HEK293 (cell line): ENCODE results near the gene XPOT.

Experiments used
- CTCF ChIA-PET: fragments of 350-600 bp; formaldehyde crosslinking; extraction: SDS; loops from one replicate; lab custom pipeline; 2021; ENCODE audit warnings: antibody characterized with exemption; lab: Yijun Ruan, JAX
- POLR2A ChIA-PET: fragments of 300-600 bp; formaldehyde crosslinking; extraction: SDS; loops from one replicate; lab custom pipeline; 2020; ENCODE audit warnings: antibody characterized with exemption, inconsistent platforms; lab: Yijun Ruan, JAX
- H3K27ac ChIP-seq: fragments of 200-500 bp; sonication (Bioruptor generic); 2 replicates; pipeline ENCODE4 v1.5.1; 2014; ENCODE audit warnings: low read depth, low read length, control low read depth, inconsistent platforms; ENCODE audit errors: extremely low read depth
- H3K36me3 ChIP-seq, 2 experiments: fragments of 200-500 bp in 1 of 2; sonication (Bioruptor generic) in 1 of 2; 1 replicate in 1 of 2; 2 replicates in 1 of 2; pipeline ENCODE4 v1.5.1; 2014 to 2017; ENCODE audit warnings: inconsistent platforms in 2 of 2, low read length in 2 of 2; ENCODE audit not compliant: control insufficient read depth in 2 of 2, insufficient read depth in 1 of 2
- H3K4me1 ChIP-seq: fragments of 200-500 bp; sonication (Bioruptor generic); 2 replicates; pipeline ENCODE4 v1.5.1; 2014; ENCODE audit warnings: mild to moderate bottlenecking, low read length, inconsistent platforms; ENCODE audit not compliant: control insufficient read depth, insufficient read depth
- H3K4me3 ChIP-seq: 2 replicates; pipeline ENCODE4 v1.5.1; 2011; ENCODE audit warnings: low read depth, mild to moderate bottlenecking, control low read depth, low read length, moderate library complexity
- H3K9me3 ChIP-seq: fragments of 200-500 bp; sonication (Bioruptor generic); 2 replicates; pipeline ENCODE4 v1.5.1; 2014; ENCODE audit warnings: low read depth, low read length, inconsistent platforms; ENCODE audit not compliant: control insufficient read depth, insufficient read depth
- BCL6B ChIP-seq: fragments of 450-650 bp; formaldehyde crosslinking; IDR thresholded peaks from 2 replicates; pipeline ENCODE4 v1.5.1; 2017; ENCODE audit warnings: missing biosample characterization, missing genetic modification characterization
- HIC1 ChIP-seq: fragments of 450-650 bp; formaldehyde crosslinking; IDR thresholded peaks from 2 replicates; pipeline ENCODE4 v1.5.1; 2016; ENCODE audit warnings: missing biosample characterization, missing genetic modification characterization
- HOXD13 ChIP-seq: sonication (generic); formaldehyde crosslinking; IDR thresholded peaks from 2 replicates; pipeline ENCODE4 v1.8.0; 2022; ENCODE audit warnings: missing genetic modification reagents, borderline replicate concordance
- KLF16 ChIP-seq: fragments of 450-650 bp; formaldehyde crosslinking; IDR thresholded peaks from 2 replicates; pipeline ENCODE4 v1.5.1; 2017; ENCODE audit warnings: missing biosample characterization, missing genetic modification characterization
- KLF7 ChIP-seq: fragments of 450-650 bp; formaldehyde crosslinking; IDR thresholded peaks from 2 replicates; pipeline ENCODE4 v1.5.1; 2016; ENCODE audit warnings: missing biosample characterization, missing genetic modification characterization, borderline replicate concordance
- PRDM4 ChIP-seq: fragments of 450-650 bp; formaldehyde crosslinking; IDR thresholded peaks from 2 replicates; pipeline ENCODE4 v1.5.1; 2017; ENCODE audit warnings: missing biosample characterization, missing genetic modification characterization
- SP7 ChIP-seq: fragments of 450-650 bp; formaldehyde crosslinking; IDR thresholded peaks from 2 replicates; pipeline ENCODE4 v1.5.1; 2016; ENCODE audit warnings: missing biosample characterization, missing genetic modification characterization
- YY1 ChIP-seq: fragments of 450-650 bp; formaldehyde crosslinking; IDR thresholded peaks from 2 replicates; pipeline ENCODE4 v1.5.1; 2018; ENCODE audit warnings: missing biosample characterization, missing genetic modification characterization
- ZBTB11 ChIP-seq: fragments of 450-650 bp; formaldehyde crosslinking; conservative IDR thresholded peaks from 2 replicates; pipeline ENCODE4 v1.5.1; 2016; ENCODE audit warnings: low read depth, missing biosample characterization, missing genetic modification characterization
- ZBTB20 ChIP-seq: fragments of 450-650 bp; formaldehyde crosslinking; IDR thresholded peaks from 2 replicates; pipeline ENCODE4 v1.5.1; 2016; ENCODE audit warnings: missing biosample characterization, missing genetic modification characterization
- ZBTB26 ChIP-seq: fragments of 450-650 bp; formaldehyde crosslinking; optimal IDR thresholded peaks from 2 replicates; pipeline ENCODE3; 2016; ENCODE audit warnings: missing biosample characterization, mild to moderate bottlenecking, missing genetic modification characterization
- ZEB2 ChIP-seq: fragments of 450-650 bp; formaldehyde crosslinking; IDR thresholded peaks from 2 replicates; pipeline ENCODE4 v1.5.1; 2016; ENCODE audit warnings: missing biosample characterization, missing genetic modification characterization
- ZFP37 ChIP-seq: fragments of 450-650 bp; formaldehyde crosslinking; IDR thresholded peaks from 2 replicates; pipeline ENCODE4 v1.5.1; 2016; ENCODE audit warnings: missing biosample characterization, missing genetic modification characterization
- ZNF292 ChIP-seq: fragments of 450-650 bp; formaldehyde crosslinking; IDR thresholded peaks from 2 replicates; pipeline ENCODE4 v1.5.1; 2016; ENCODE audit warnings: low read depth, missing biosample characterization, missing genetic modification characterization, borderline replicate concordance
- ZNF391 ChIP-seq: fragments of 450-650 bp; formaldehyde crosslinking; IDR thresholded peaks from 2 replicates; pipeline ENCODE4 v1.5.1; 2016; ENCODE audit warnings: low read depth, missing biosample characterization, missing genetic modification characterization, borderline replicate concordance
- ZNF521 ChIP-seq: fragments of 450-650 bp; formaldehyde crosslinking; IDR thresholded peaks from 2 replicates; pipeline ENCODE4 v1.5.1; 2017; ENCODE audit warnings: missing biosample characterization, mild to moderate bottlenecking, missing genetic modification characterization
- ZNF548 ChIP-seq: fragments of 450-650 bp; formaldehyde crosslinking; IDR thresholded peaks from 2 replicates; pipeline ENCODE4 v1.5.1; 2016; ENCODE audit warnings: missing biosample characterization, missing genetic modification characterization
- ZNF610 ChIP-seq: fragments of 450-650 bp; formaldehyde crosslinking; IDR thresholded peaks from 2 replicates; pipeline ENCODE4 v1.5.1; 2016; ENCODE audit warnings: missing biosample characterization, missing genetic modification characterization, borderline replicate concordance
- ZNF660 ChIP-seq: fragments of 450-650 bp; IDR thresholded peaks from 2 replicates; pipeline ENCODE4 v1.5.1; 2018; ENCODE audit warnings: missing biosample characterization, mild to moderate bottlenecking, missing genetic modification characterization
- ZNF677 ChIP-seq: fragments of 450-650 bp; IDR thresholded peaks from 2 replicates; pipeline ENCODE4 v1.5.0; 2018; ENCODE audit warnings: missing biosample characterization, mild to moderate bottlenecking, missing genetic modification characterization, moderate library complexity
- ZNF692 ChIP-seq: fragments of 450-650 bp; formaldehyde crosslinking; IDR thresholded peaks from 2 replicates; pipeline ENCODE4 v1.5.1; 2016; ENCODE audit warnings: missing biosample characterization, missing genetic modification characterization
- ZNF777 ChIP-seq: fragments of 450-650 bp; formaldehyde crosslinking; IDR thresholded peaks from 2 replicates; pipeline ENCODE4 v1.5.1; 2017; ENCODE audit warnings: missing biosample characterization, missing genetic modification characterization, borderline replicate concordance
- ZSCAN30 ChIP-seq: fragments of 450-650 bp; IDR thresholded peaks from 2 replicates; pipeline ENCODE4 v1.5.1; 2018; ENCODE audit warnings: missing biosample characterization, mild to moderate bottlenecking, missing genetic modification characterization, moderate library complexity

Gene XPOT

GRCh38 chr12:64404470-64405256 is 471 bp downstream of the XPOT start:
- ChIA-PET CTCF (interaction anchor here (0.6 to 0.7 kb wide), 3 partner anchors 37 to 207 kb away, joined by 3 to 4 read pairs (median 3); no protein-coding TSS in a partner anchor), POLR2A (interaction anchor here (0.6 to 1.0 kb wide), 7 partner anchors 19 to 1777 kb away, joined by 3 to 7 read pairs (median 3); no protein-coding TSS in a partner anchor)
- H3K27ac ChIP-seq, result peak overlapping the region; percentile 100
- H3K36me3 ChIP-seq, result no peaks in the 10 kb centered on the region
- H3K9me3 ChIP-seq, result no peaks in the 10 kb centered on the region
- H3K4me1 ChIP-seq, result no peaks in the 10 kb centered on the region
- H3K4me3 ChIP-seq, result peak overlapping the region; percentile 87
- peak; percentile 68; the same call in 1 of the 2 replicates for TF ChIP-seq HIC1 (tag by site-specific recombination)
- TF ChIP-seq ZBTB26 (tag by site-specific recombination), result peak; percentile 98
- no peak for TF ChIP-seq ZNF548 (tag by site-specific recombination)
- TF ChIP-seq KLF7, result 0 out of 2 replicates have a peak, but pooled peaks have one; percentile 6
- peak; percentile 82; the same call in 1 of the 2 replicates for TF ChIP-seq ZNF692 (tag by site-specific recombination)
- peak; percentile 51; the same call in 1 of the 2 replicates for TF ChIP-seq ZNF660 (tag by site-specific recombination)
- TF ChIP-seq HOXD13, result peak; percentile 87; the same call in 1 of the 2 replicates
- TF ChIP-seq ZFP37, result peak; percentile 93
- TF ChIP-seq PRDM4 (tag by site-specific recombination), result 0 out of 2 replicates have a peak, but pooled peaks have one; percentile 10
- TF ChIP-seq ZNF391 (tag by site-specific recombination), result 0 out of 2 replicates have a peak, but pooled peaks have one; percentile 43
- TF ChIP-seq ZNF677 (tag by site-specific recombination), result no peak
- no peak for TF ChIP-seq BCL6B
- peak; percentile 82 for TF ChIP-seq ZSCAN30 (tag by site-specific recombination)
- TF ChIP-seq ZEB2, result peak; percentile 93
- TF ChIP-seq ZNF610 (tag by site-specific recombination), result peak; percentile 95
- peak; percentile 84; the same call in 1 of the 2 replicates for TF ChIP-seq ZNF777 (tag by site-specific recombination)
- peak; percentile 75; the same call in 1 of the 2 replicates for TF ChIP-seq SP7 (tag by site-specific recombination)
- TF ChIP-seq ZNF292, result no peak
- peak; percentile 89 for TF ChIP-seq KLF16 (tag by site-specific recombination)
- TF ChIP-seq YY1 (tag by site-specific recombination), result peak; percentile 73; the same call in 1 of the 2 replicates
- TF ChIP-seq ZBTB11 (tag by site-specific recombination), result peak; percentile 91
- TF ChIP-seq ZNF521 (tag by site-specific recombination), result no peak
- TF ChIP-seq ZBTB20, result peak; percentile 74
